IMR-90 (cell line): ENCODE data around the gene PSMB1.

ENCODE experiments used
- BHLHE40 ChIP-seq: fragments of 150-350 bp; IDR thresholded peaks from 2 replicates; pipeline ENCODE4 v1.6.1; 2016; ENCODE audit warnings: mild to moderate bottlenecking, low read depth, low read length
- CEBPB ChIP-seq: IDR thresholded peaks from 2 replicates; pipeline ENCODE4 v1.6.1; 2012; ENCODE audit warnings: low read depth, low read length, improper control_type of control experiment
- CHD1 ChIP-seq: IDR thresholded peaks from 2 replicates; pipeline ENCODE4 v1.6.1; 2012; ENCODE audit warnings: low read depth, low read length, improper control_type of control experiment
- MAFK ChIP-seq: IDR thresholded peaks from 2 replicates; pipeline ENCODE4 v1.6.1; 2012; ENCODE audit warnings: low read depth, low read length, improper control_type of control experiment
- MAZ ChIP-seq: IDR thresholded peaks from 2 replicates; pipeline ENCODE4 v1.6.1; 2012; ENCODE audit warnings: low read depth, mild to moderate bottlenecking, low read length, improper control_type of control experiment, moderate library complexity, borderline replicate concordance
- MXI1 ChIP-seq: IDR thresholded peaks from 2 replicates; pipeline ENCODE4 v1.6.1; 2012; ENCODE audit warnings: low read depth, mild to moderate bottlenecking, low read length, moderate library complexity, borderline replicate concordance
- POLR2A ChIP-seq: IDR thresholded peaks from 2 replicates; pipeline ENCODE4 v1.6.1; 2012; ENCODE audit warnings: mild to moderate bottlenecking, low read depth, low read length
- RAD21 ChIP-seq: IDR thresholded peaks from 2 replicates; pipeline ENCODE4 v1.6.1; 2012; ENCODE audit warnings: low read length, improper control_type of control experiment
- RCOR1 ChIP-seq: IDR thresholded peaks from 2 replicates; pipeline ENCODE4 v1.6.1; 2012; ENCODE audit warnings: mild to moderate bottlenecking, low read length, improper control_type of control experiment; ENCODE audit not compliant: insufficient replicate concordance
- RFX5 ChIP-seq: IDR thresholded peaks from 2 replicates; pipeline ENCODE4 v1.8.0; 2012; ENCODE audit warnings: low read depth, mild to moderate bottlenecking, low read length, moderate library complexity
- SMC3 ChIP-seq: fragments of 150-350 bp; IDR thresholded peaks from 2 replicates; pipeline ENCODE4 v1.6.1; 2016; ENCODE audit warnings: low read depth, mild to moderate bottlenecking, antibody characterized with exemption, low read length, moderate library complexity
- TF ChIP-seq, protein P1 (sequence below): conservative IDR thresholded peaks from 2 replicates; pipeline ENCODE4 v1.5.1; 2012; ENCODE audit warnings: mild to moderate bottlenecking, low read depth, low read length, improper control_type of control experiment
- TF ChIP-seq, protein P2 (sequence below): fragments of 150-350 bp; IDR thresholded peaks from 2 replicates; pipeline ENCODE4 v1.6.1; 2017; ENCODE audit warnings: mild to moderate bottlenecking, antibody characterized with exemption, low read length, low read depth

DNA sequence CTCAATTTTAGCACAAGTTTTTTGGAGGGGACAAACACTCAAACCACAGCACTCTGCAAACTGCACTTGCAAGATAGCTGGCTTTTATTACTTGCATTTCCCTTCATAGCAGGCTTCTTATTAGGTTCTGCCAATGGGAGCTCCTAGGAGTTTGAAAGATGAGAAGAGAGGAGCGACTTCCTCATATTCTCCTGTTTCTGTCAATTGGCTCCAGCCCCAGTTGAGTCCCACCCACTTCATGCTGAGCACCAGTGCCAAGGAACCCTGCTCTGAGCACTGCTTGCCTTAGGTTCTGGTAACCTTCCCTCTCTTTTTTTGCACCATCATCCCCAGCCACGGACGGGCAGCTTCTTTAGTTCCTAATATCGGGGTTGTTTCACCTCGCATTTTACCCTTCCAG is 67.9 kb downstream of the PSMB1 start:
- TF ChIP-seq MAFK (no peak), RCOR1 (no peak), POLR2A (no peak), CEBPB (no peak), MAZ (no peak), SMC3 (no peak), BHLHE40 (no peak), MXI1 (no peak), CHD1 (no peak), RFX5 (no peak), RAD21 (no peak)
- TF ChIP-seq, protein P1, sequence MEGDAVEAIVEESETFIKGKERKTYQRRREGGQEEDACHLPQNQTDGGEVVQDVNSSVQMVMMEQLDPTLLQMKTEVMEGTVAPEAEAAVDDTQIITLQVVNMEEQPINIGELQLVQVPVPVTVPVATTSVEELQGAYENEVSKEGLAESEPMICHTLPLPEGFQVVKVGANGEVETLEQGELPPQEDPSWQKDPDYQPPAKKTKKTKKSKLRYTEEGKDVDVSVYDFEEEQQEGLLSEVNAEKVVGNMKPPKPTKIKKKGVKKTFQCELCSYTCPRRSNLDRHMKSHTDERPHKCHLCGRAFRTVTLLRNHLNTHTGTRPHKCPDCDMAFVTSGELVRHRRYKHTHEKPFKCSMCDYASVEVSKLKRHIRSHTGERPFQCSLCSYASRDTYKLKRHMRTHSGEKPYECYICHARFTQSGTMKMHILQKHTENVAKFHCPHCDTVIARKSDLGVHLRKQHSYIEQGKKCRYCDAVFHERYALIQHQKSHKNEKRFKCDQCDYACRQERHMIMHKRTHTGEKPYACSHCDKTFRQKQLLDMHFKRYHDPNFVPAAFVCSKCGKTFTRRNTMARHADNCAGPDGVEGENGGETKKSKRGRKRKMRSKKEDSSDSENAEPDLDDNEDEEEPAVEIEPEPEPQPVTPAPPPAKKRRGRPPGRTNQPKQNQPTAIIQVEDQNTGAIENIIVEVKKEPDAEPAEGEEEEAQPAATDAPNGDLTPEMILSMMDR = no peak
- TF ChIP-seq, protein P2, sequence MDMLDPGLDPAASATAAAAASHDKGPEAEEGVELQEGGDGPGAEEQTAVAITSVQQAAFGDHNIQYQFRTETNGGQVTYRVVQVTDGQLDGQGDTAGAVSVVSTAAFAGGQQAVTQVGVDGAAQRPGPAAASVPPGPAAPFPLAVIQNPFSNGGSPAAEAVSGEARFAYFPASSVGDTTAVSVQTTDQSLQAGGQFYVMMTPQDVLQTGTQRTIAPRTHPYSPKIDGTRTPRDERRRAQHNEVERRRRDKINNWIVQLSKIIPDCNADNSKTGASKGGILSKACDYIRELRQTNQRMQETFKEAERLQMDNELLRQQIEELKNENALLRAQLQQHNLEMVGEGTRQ = no peak
